Measurements from ENCODE around the gene FAM107B. TPM values are rescaled to one million over a fixed set of nuclear protein-coding genes. Genes with fewer than 3 reads are reported as not detected.

The FAM107B gene
- total RNA-seq, 1 donor, result 22.7 TPM

DNA sequence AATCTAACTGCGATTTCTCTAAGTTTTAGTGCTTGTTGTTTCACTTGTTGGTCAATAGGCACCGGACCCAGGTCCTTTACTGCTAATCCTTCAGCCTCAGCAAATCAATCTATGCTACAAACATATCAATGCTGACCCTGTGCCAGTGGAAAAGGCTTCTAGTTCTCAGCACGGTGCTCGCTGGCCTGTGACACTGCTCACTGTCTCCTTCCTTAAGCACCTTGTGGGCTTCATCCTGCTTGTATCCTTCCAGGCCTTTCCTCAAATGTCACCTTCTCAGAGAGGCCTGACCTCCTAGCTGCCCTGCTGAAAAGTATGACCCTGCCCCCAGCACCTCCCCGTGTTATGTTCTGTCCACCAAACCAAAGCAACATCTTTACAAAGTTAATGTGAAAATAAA is 242.7 kb downstream of the FAM107B start:
- DNase-seq (ENCODE audit: low read depth), result no peak
- TF ChIP-seq, protein P1, sequence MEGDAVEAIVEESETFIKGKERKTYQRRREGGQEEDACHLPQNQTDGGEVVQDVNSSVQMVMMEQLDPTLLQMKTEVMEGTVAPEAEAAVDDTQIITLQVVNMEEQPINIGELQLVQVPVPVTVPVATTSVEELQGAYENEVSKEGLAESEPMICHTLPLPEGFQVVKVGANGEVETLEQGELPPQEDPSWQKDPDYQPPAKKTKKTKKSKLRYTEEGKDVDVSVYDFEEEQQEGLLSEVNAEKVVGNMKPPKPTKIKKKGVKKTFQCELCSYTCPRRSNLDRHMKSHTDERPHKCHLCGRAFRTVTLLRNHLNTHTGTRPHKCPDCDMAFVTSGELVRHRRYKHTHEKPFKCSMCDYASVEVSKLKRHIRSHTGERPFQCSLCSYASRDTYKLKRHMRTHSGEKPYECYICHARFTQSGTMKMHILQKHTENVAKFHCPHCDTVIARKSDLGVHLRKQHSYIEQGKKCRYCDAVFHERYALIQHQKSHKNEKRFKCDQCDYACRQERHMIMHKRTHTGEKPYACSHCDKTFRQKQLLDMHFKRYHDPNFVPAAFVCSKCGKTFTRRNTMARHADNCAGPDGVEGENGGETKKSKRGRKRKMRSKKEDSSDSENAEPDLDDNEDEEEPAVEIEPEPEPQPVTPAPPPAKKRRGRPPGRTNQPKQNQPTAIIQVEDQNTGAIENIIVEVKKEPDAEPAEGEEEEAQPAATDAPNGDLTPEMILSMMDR (IDR thresholded peaks at IDR 0.05; ENCODE audit: insufficient read depth, low read length), result no peak
- H3K4me3 ChIP-seq (ENCODE audit: low read depth, low read length), result no peak overlapping the region

- no peak overlapping the region for H3K4me3 ChIP-seq (ENCODE audit: low read depth, low read length)
- TF ChIP-seq, protein P1 (IDR thresholded peaks at IDR 0.05; ENCODE audit: insufficient read depth, low read length), result no peak
- DNase-seq (ENCODE audit: low read depth), result no peak
Observed at GRCh38 chr10:14530465-14530864, 244.2 kb downstream of the FAM107B start.

GRCh38 chr10:14529351-14529750 is 245.3 kb downstream of the FAM107B start:
- DNase-seq (ENCODE audit: low read depth), result no peak
- H3K4me3 ChIP-seq (ENCODE audit: low read depth, low read length), result no peak overlapping the region
- TF ChIP-seq, protein P1 (IDR thresholded peaks at IDR 0.05; ENCODE audit: insufficient read depth, low read length), result no peak

DNA sequence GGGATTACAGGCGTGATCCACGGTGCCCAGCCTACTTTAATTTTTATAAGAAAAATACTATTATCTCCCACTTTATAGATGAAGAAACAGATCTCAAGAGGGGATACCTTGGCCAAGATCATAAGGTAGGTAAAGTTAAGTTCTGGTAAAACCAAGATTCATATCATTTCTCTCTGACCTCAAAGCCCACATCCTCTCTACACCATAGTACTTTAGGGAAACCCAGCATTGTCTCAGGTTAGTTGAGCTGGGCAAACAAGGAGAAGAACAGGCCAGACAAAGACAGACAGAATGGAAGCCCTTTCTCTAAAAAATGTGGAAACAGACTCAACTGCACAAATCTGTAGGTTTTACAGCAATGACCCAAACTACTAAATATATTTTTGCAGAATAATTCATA is 246.2 kb downstream of the FAM107B start:
- TF ChIP-seq, protein P1 (IDR thresholded peaks at IDR 0.05; ENCODE audit: insufficient read depth, low read length), result no peak
- no peak for DNase-seq (ENCODE audit: low read depth)
- H3K4me3 ChIP-seq (ENCODE audit: low read depth, low read length), result no peak overlapping the region

DNA sequence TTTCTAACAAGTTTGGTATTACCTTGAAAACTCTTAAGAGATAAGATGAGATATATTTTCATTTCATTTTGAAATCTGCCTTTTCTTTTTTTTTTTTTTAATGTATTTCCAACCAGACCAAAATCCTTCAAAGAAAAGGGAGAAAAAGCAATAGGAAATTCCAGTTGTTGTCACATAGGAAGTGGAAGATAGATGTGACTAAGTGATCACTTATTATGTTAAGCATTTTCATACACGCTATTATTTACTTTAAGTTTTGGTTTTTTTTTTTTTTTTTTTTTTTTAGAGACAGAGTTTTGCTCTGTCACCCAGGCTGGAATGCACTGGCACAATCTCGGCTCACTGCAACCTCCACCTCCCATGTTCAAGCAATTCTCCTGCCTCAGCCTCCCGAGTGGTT is 246.8 kb downstream of the FAM107B start:
- TF ChIP-seq, protein P1 (IDR thresholded peaks at IDR 0.05; ENCODE audit: insufficient read depth, low read length), result no peak
- DNase-seq (ENCODE audit: low read depth), result no peak
- no peak overlapping the region for H3K4me3 ChIP-seq (ENCODE audit: low read depth, low read length)

- DNase-seq (ENCODE audit: low read depth), result no peak
- H3K4me3 ChIP-seq (ENCODE audit: low read depth, low read length), result no peak overlapping the region
- TF ChIP-seq, protein P1 (IDR thresholded peaks at IDR 0.05; ENCODE audit: insufficient read depth, low read length), result no peak
Observed at GRCh38 chr10:14527134-14527844, 247.4 kb downstream of the FAM107B start.

- no peak overlapping the region for H3K4me3 ChIP-seq (ENCODE audit: low read depth, low read length)
- TF ChIP-seq, protein P1 (IDR thresholded peaks at IDR 0.05; ENCODE audit: insufficient read depth, low read length), result no peak
- no peak for DNase-seq (ENCODE audit: low read depth)
Observed at GRCh38 chr10:14526326-14526725, 248.4 kb downstream of the FAM107B start.
